Endothelial cell of umbilical vein (primary cell): ENCODE data around the gene PDK2. TPM values are rescaled to one million over a fixed set of nuclear protein-coding genes. Genes with fewer than 3 reads are reported as not detected.

Experiments used
- BruUV-seq: library from RNA; stranded (reverse); fragments of 400-500 nt; replicated peaks from 2 replicates; lab custom pipeline; 2021; lab: Mats Ljungman, UMichigan
- CTCF ChIA-PET: fragments of 300-600, 350-600 bp; sonication (Branson Sonifier 250); formaldehyde crosslinking; loops from one replicate; lab custom pipeline; 2021; ENCODE audit warnings: antibody characterized with exemption, inconsistent platforms; lab: Charles Lee
- POLR2A ChIA-PET: fragments of 300-600, 350-600 bp; sonication (Branson Sonifier 250); formaldehyde crosslinking; loops from one replicate; lab custom pipeline; 2021; ENCODE audit warnings: antibody characterized with exemption, inconsistent platforms; lab: Charles Lee
- DNase-seq: peaks from one replicate; pipeline ENCODE4 v3.0.0-alpha.2; 2011; ENCODE audit warnings: low read depth, low spot score
- FAIRE-seq: peaks from 2 replicates; lab custom pipeline; 2011; peaks lifted over from hg19 to GRCh38; lab: Jason Lieb, UNC
- H2AFZ ChIP-seq: 2 replicates; pipeline ENCODE4 v1.6.0; 2012; ENCODE audit warnings: low read depth, low read length, control low read depth, inconsistent platforms
- H3K27ac ChIP-seq: 2 replicates; pipeline ENCODE4 v1.5.1; 2011; ENCODE audit warnings: low read depth, mild to moderate bottlenecking, control low read depth, low read length, moderate library complexity; ENCODE audit not compliant: insufficient read depth
- H3K27me3 ChIP-seq, 2 experiments: 2 replicates each; pipeline versions ENCODE4 v1.6.0 to v1.6.1; 2011; ENCODE audit warnings: low read length in 2 of 2, mixed read lengths in 1 of 2; ENCODE audit not compliant: control insufficient read depth in 2 of 2, insufficient read depth in 2 of 2
- H3K36me3 ChIP-seq, 2 experiments: 2 replicates in 1 of 2; 3 replicates in 1 of 2; pipeline ENCODE4 v1.5.1; 2011; ENCODE audit warnings: low read length in 2 of 2, mild to moderate bottlenecking in 1 of 2, moderate library complexity in 1 of 2; ENCODE audit not compliant: control insufficient read depth in 2 of 2, insufficient read depth in 2 of 2; ENCODE audit errors: extremely low read depth in 1 of 2
- H3K4me1 ChIP-seq: 3 replicates; pipeline ENCODE4 v1.5.1; 2011; ENCODE audit warnings: mild to moderate bottlenecking, low read length; ENCODE audit not compliant: control insufficient read depth, insufficient read depth; ENCODE audit errors: extremely low read depth
- H3K4me2 ChIP-seq: 2 replicates; pipeline ENCODE4 v1.6.1; 2011; ENCODE audit warnings: low read length, control low read depth, mixed read lengths; ENCODE audit not compliant: insufficient read depth
- H3K4me3 ChIP-seq, 3 experiments: fragments of 200-600 bp in 1 of 3; sonication (generic), shearing (Covaris generic) in 1 of 3; replicated peaks in 1 of 3; 2 replicates each; pipeline ENCODE4 v1.5.1; 2011 to 2016; ENCODE audit warnings: control low read depth in 3 of 3, low read length in 3 of 3, mild to moderate bottlenecking in 2 of 3, inconsistent platforms in 1 of 3, low read depth in 1 of 3, moderate library complexity in 1 of 3; ENCODE audit not compliant: insufficient read depth in 1 of 3
- H3K79me2 ChIP-seq: 2 replicates; pipeline ENCODE4 v1.6.0; 2012; ENCODE audit warnings: low read length, inconsistent platforms; ENCODE audit not compliant: control insufficient read depth, insufficient read depth
- H3K9ac ChIP-seq: replicated peaks from 2 replicates; pipeline ENCODE3; 2011; ENCODE audit warnings: low read length, control low read depth; ENCODE audit not compliant: insufficient read depth; ENCODE audit errors: extremely low read depth
- H3K9me1 ChIP-seq: replicated peaks from 3 replicates; pipeline ENCODE4 v1.6.0; 2011; ENCODE audit warnings: mild to moderate bottlenecking, low read length; ENCODE audit not compliant: control insufficient read depth, insufficient read depth; ENCODE audit errors: extremely low read depth
- H3K9me3 ChIP-seq: replicated peaks from 2 replicates; pipeline ENCODE4 v1.5.1; 2012; ENCODE audit warnings: low read length, inconsistent platforms; ENCODE audit not compliant: control insufficient read depth, insufficient read depth
- H4K20me1 ChIP-seq: replicated peaks from 2 replicates; pipeline ENCODE3; 2011; ENCODE audit warnings: mild to moderate bottlenecking, low read length; ENCODE audit not compliant: control insufficient read depth, insufficient read depth; ENCODE audit errors: extremely low read depth
- CTCF ChIP-seq, 2 donors: IDR thresholded peaks; 1 replicate in 1 of 2; 2 replicates in 1 of 2; pipeline ENCODE4 v1.5.1; 2011; ENCODE audit warnings: low read length in 2 of 2, mild to moderate bottlenecking in 2 of 2, moderate library complexity in 2 of 2, control low read depth in 1 of 2, inconsistent platforms in 1 of 2, low read depth in 1 of 2; ENCODE audit not compliant: insufficient read depth in 1 of 2; ENCODE audit errors: extremely low read depth in 1 of 2
- EZH2 ChIP-seq: IDR thresholded peaks from 2 replicates; pipeline ENCODE4 v1.6.1; 2012; ENCODE audit warnings: borderline replicate concordance, low read depth, mild to moderate bottlenecking, moderate library complexity, low read length, inconsistent platforms; ENCODE audit not compliant: severe bottlenecking
- FOS ChIP-seq: IDR thresholded peaks from 2 replicates; pipeline ENCODE4 v1.6.1; 2011; ENCODE audit warnings: mild to moderate bottlenecking, low read length, moderate library complexity, borderline replicate concordance; ENCODE audit not compliant: insufficient read depth
- GATA2 ChIP-seq: IDR thresholded peaks from 2 replicates; pipeline ENCODE4 v1.7.0; 2011; ENCODE audit warnings: low read depth, mild to moderate bottlenecking, moderate library complexity, mixed read lengths, low read length; ENCODE audit not compliant: insufficient read length, insufficient read depth
- JUN ChIP-seq: IDR thresholded peaks from 2 replicates; pipeline ENCODE4 v1.6.1; 2011; ENCODE audit warnings: borderline replicate concordance, low read depth; ENCODE audit not compliant: insufficient read length, insufficient read depth
- MAX ChIP-seq: IDR thresholded peaks from 2 replicates; pipeline ENCODE4 v1.6.1; 2011; ENCODE audit not compliant: insufficient read depth, insufficient read length
- MYC ChIP-seq: IDR thresholded peaks from one replicate; pipeline ENCODE4 v1.6.1; 2011; ENCODE audit warnings: mild to moderate bottlenecking, low read depth, low read length
- POLR2A ChIP-seq: IDR thresholded peaks from 2 replicates; pipeline ENCODE4 v1.6.1; 2012; ENCODE audit warnings: low read depth, mild to moderate bottlenecking, control low read depth, low read length
- POLR2AphosphoS5 ChIP-seq: IDR thresholded peaks from 2 replicates; pipeline ENCODE4 v1.6.1; 2012; ENCODE audit warnings: low read depth, mild to moderate bottlenecking, control low read depth, low read length, moderate library complexity; ENCODE audit not compliant: insufficient read depth
- dilution Hi-C: fragments of 300-500 bp; cut with MboI; formaldehyde crosslinking; loops from one replicate; pipeline ENCODE4 v1.15.0; 2019; ENCODE audit warnings: low sequenced_read_pairs; ENCODE audit not compliant: extremely low pct_ligation_motif_present
- intact Hi-C: fragments of 100-400 bp; cut with micrococcal nuclease; formaldehyde crosslinking; loops from one replicate; pipeline ENCODE4 v1.10.0; 2022
- polyA plus RNA-seq, 4 experiments: library from polyadenylated mRNA; depleted of rRNA in 3 of 4; stranded (reverse) in 3 of 4; unstranded in 1 of 4; fragments of >200 nt; gene quantifications; 2 replicates each; pipeline versions ENCODE4 v1.2.1 to v1.2.3, GENCODE V29; 2011 to 2012; ENCODE audit warnings: missing spikeins in 1 of 4
- total RNA-seq: library from RNA; stranded (reverse); gene quantifications from 2 replicates; pipeline ENCODE4 v1.2.3, GENCODE V29; 2021

Gene PDK2
- total and polyA plus RNA-seq, 2 donors (not counting 3 experiments of a cell fraction or from before 2014, with no cell fraction given): 21.3 to 114 TPM

- no peaks in the 10 kb centered on the region for H3K79me2 ChIP-seq
- dilution Hi-C loops (no loop called here), intact Hi-C loops (no loop called here)
- no peaks in the 10 kb centered on the region for H3K4me1 ChIP-seq
- H2AFZ ChIP-seq: no peak overlapping the region
- DNase-seq (no peak), FAIRE-seq (no peak)
- no peak overlapping the region for H3K9ac ChIP-seq
- ChIA-PET CTCF (interaction anchor here (0.6 to 3.9 kb wide), 7 partner anchors 10 to 195 kb away, joined by 3 to 19 read pairs (median 3); no protein-coding TSS in a partner anchor), POLR2A (no interaction called here)
- no peaks in the 10 kb centered on the region for H3K9me3 ChIP-seq
- H4K20me1 ChIP-seq: no peaks in the 10 kb centered on the region
- H3K9me1 ChIP-seq: no peaks in the 10 kb centered on the region
- BruUV-seq: no TSS peak
- H3K4me2 ChIP-seq: no peak overlapping the region
- H3K4me3 ChIP-seq: no peak overlapping the region
- no peaks in the 10 kb centered on the region for H3K27me3 ChIP-seq
- H3K27ac ChIP-seq: no peak overlapping the region
- H3K36me3 ChIP-seq: peaks cover 0 to 2% of the 10 kb centered on the region in 2 experiments
- TF ChIP-seq EZH2: no peak
- no peak for TF ChIP-seq GATA2
- no peak for TF ChIP-seq POLR2AphosphoS5
- TF ChIP-seq JUN: no peak
- no peak for TF ChIP-seq CTCF (IDR thresholded peaks at IDR 0.05; ENCODE audit: extremely low read depth in 1 of 2, insufficient read depth in 1 of 2, low read depth in 1 of 2, low read length in 2 of 2)
- TF ChIP-seq POLR2A: no peak
- TF ChIP-seq MAX: no peak
- TF ChIP-seq FOS: no peak
- no peak for TF ChIP-seq MYC
Observed at GRCh38 chr17:50103941-50104340, 8.8 kb downstream of the PDK2 start.
